K562 (cell line): ENCODE data around the gene SAE1. TPM values are rescaled to one million over a fixed set of nuclear protein-coding genes. Genes with fewer than 3 reads are reported as not detected.

Source experiments
- ARNT ChIP-seq, 2 experiments: fragments of 450-650 bp; IDR thresholded peaks; 2 replicates each; pipeline ENCODE4 v1.6.1; 2016; ENCODE audit warnings: mild to moderate bottlenecking in 1 of 2
- ASH1L ChIP-seq: fragments of 450-650 bp; IDR thresholded peaks from 2 replicates; pipeline ENCODE4 v1.6.1; 2018; ENCODE audit warnings: borderline replicate concordance, mild to moderate bottlenecking, low read depth; ENCODE audit not compliant: partially characterized antibody
- CHD4 ChIP-seq: fragments of 200-600 bp; sonication (generic); IDR thresholded peaks from 3 replicates; pipeline ENCODE4 v1.6.1; 2012; ENCODE audit warnings: low read depth, mild to moderate bottlenecking, mixed read lengths, low read length, inconsistent platforms; ENCODE audit not compliant: insufficient read depth, insufficient replicate concordance, poor library complexity, severe bottlenecking
- CSDE1 ChIP-seq, 2 experiments: fragments of 450-650 bp; IDR thresholded peaks; 2 replicates each; pipeline ENCODE4 v1.6.1; 2016; ENCODE audit warnings: mild to moderate bottlenecking in 1 of 2
- DNMT1 ChIP-seq: fragments of 450-650 bp; IDR thresholded peaks from 2 replicates; pipeline ENCODE4 v1.6.1; 2016; ENCODE audit warnings: antibody characterized with exemption, mild to moderate bottlenecking
- ELF4 ChIP-seq: fragments of 450-650 bp; formaldehyde crosslinking; IDR thresholded peaks from 2 replicates; pipeline ENCODE4 v1.4.0; 2022; ENCODE audit warnings: missing genetic modification characterization
- EP400 ChIP-seq: fragments of 450-650 bp; IDR thresholded peaks from 2 replicates; pipeline ENCODE4 v1.6.1; 2017; ENCODE audit warnings: antibody characterized with exemption, mild to moderate bottlenecking, moderate library complexity
- ETV6 ChIP-seq, 3 experiments: fragments of 150-350 bp in 1 of 3; sonication (generic) in 1 of 3; formaldehyde crosslinking in 1 of 3; IDR thresholded peaks; 2 replicates each; pipeline versions ENCODE4 v1.6.1 to v1.8.0; 2014 to 2022; ENCODE audit warnings: borderline replicate concordance in 2 of 3, low read depth in 2 of 3, antibody characterized with exemption in 1 of 3, low read length in 1 of 3, mild to moderate bottlenecking in 1 of 3, missing genetic modification reagents in 1 of 3
- GABPB1 ChIP-seq: sonication (generic); formaldehyde crosslinking; IDR thresholded peaks from 2 replicates; pipeline ENCODE4 v1.8.0; 2022; ENCODE audit warnings: mild to moderate bottlenecking, missing genetic modification reagents
- GABPB2 ChIP-seq: fragments of 250-450 bp; sonication (Bioruptor Pico); conservative IDR thresholded peaks from 2 replicates; pipeline ENCODE4 v1.5.1; 2021; ENCODE audit warnings: mild to moderate bottlenecking
- GTF2F1 ChIP-seq: IDR thresholded peaks from 2 replicates; pipeline ENCODE4 v1.6.1; 2011; ENCODE audit warnings: low read depth, low read length, improper control_type of control experiment
- HSF4 ChIP-seq: fragments of 250-450 bp; sonication (Bioruptor Pico); IDR thresholded peaks from 2 replicates; pipeline ENCODE4 v2.1.2; 2022; ENCODE audit warnings: mild to moderate bottlenecking, moderate library complexity, borderline replicate concordance
- KAT2B ChIP-seq: IDR thresholded peaks from one replicate; pipeline ENCODE4 v1.6.1; 2012; ENCODE audit warnings: low read depth, mild to moderate bottlenecking, control low read depth, inconsistent platforms, low read length, moderate library complexity
- KAT7 ChIP-seq: sonication (generic); formaldehyde crosslinking; IDR thresholded peaks from 2 replicates; pipeline ENCODE4 v1.8.0; 2022; ENCODE audit warnings: missing genetic modification reagents, mild to moderate bottlenecking, borderline replicate concordance
- MBD2 ChIP-seq: sonication (generic); IDR thresholded peaks from 2 replicates; pipeline ENCODE4 v1.6.1; 2016; ENCODE audit warnings: low read depth, borderline replicate concordance
- MTA2 ChIP-seq: fragments of 450-650 bp; IDR thresholded peaks from 2 replicates; pipeline ENCODE4 v1.6.1; 2016; ENCODE audit warnings: low read depth
- MYC ChIP-seq, 2 experiments: fragments of 250-450 bp in 1 of 2; sonication (Bioruptor Pico) in 1 of 2; IDR thresholded peaks; 2 replicates each; pipeline versions ENCODE4 v1.5.1 to v1.6.1; 2012 to 2021; ENCODE audit warnings: low read depth in 2 of 2, borderline replicate concordance in 1 of 2, improper control_type of control experiment in 1 of 2, low read length in 1 of 2, mild to moderate bottlenecking in 1 of 2, moderate library complexity in 1 of 2
- POLR2A ChIP-seq: fragments of 450-650 bp; conservative IDR thresholded peaks from 2 replicates; pipeline ENCODE4 v1.6.1; 2016
- POLR2G ChIP-seq: fragments of 200-400 bp; formaldehyde crosslinking; IDR thresholded peaks from 2 replicates; pipeline ENCODE4 v1.6.1; 2017; ENCODE audit warnings: low read depth, mild to moderate bottlenecking, antibody characterized with exemption, low read length, moderate library complexity
- RB1 ChIP-seq: fragments of 450-650 bp; IDR thresholded peaks from 2 replicates; pipeline ENCODE4 v1.6.1; 2017; ENCODE audit warnings: low read depth, mild to moderate bottlenecking
- SIN3B ChIP-seq: fragments of 450-650 bp; IDR thresholded peaks from 2 replicates; pipeline ENCODE4 v1.6.1; 2017; ENCODE audit warnings: low read depth, mild to moderate bottlenecking, moderate library complexity
- SIRT6 ChIP-seq: IDR thresholded peaks from one replicate; pipeline ENCODE4 v1.6.1; 2012; ENCODE audit warnings: low read depth, mild to moderate bottlenecking, control low read depth, inconsistent platforms, low read length, moderate library complexity
- SMARCC2 ChIP-seq: fragments of 450-650 bp; IDR thresholded peaks from 2 replicates; pipeline ENCODE4 v1.6.1; 2017; ENCODE audit warnings: antibody characterized with exemption, moderate library complexity, mild to moderate bottlenecking, low read depth
- TFAP4 ChIP-seq: sonication (generic); formaldehyde crosslinking; IDR thresholded peaks from 2 replicates; pipeline ENCODE4 v1.8.0; 2022; ENCODE audit warnings: missing genetic modification reagents, mild to moderate bottlenecking, moderate library complexity, borderline replicate concordance
- THAP12 ChIP-seq: fragments of 250-450 bp; sonication (Bioruptor Pico); IDR thresholded peaks from 2 replicates; pipeline ENCODE4 v1.9.0; 2021; ENCODE audit warnings: mild to moderate bottlenecking, inconsistent platforms
- ZNF124 ChIP-seq: sonication (generic); formaldehyde crosslinking; IDR thresholded peaks from 2 replicates; pipeline ENCODE4 v1.8.1; 2022; ENCODE audit warnings: missing genetic modification reagents
- ZNF184 ChIP-seq: sonication (generic); formaldehyde crosslinking; IDR thresholded peaks from 2 replicates; pipeline ENCODE4 v1.5.0; 2020; ENCODE audit warnings: missing genetic modification reagents
- ZNF24 ChIP-seq: fragments of 450-650 bp; IDR thresholded peaks from 2 replicates; pipeline ENCODE4 v1.6.1; 2016
- ZNF551 ChIP-seq: fragments of 250-450 bp; sonication (Bioruptor Pico); IDR thresholded peaks from 2 replicates; pipeline ENCODE4 v1.5.0; 2021; ENCODE audit warnings: mild to moderate bottlenecking, moderate library complexity
- polyA plus RNA-seq, 8 experiments: library from polyadenylated mRNA; depleted of rRNA in 4 of 8; stranded (reverse) in 5 of 8; unstranded in 3 of 8; fragments of >200 nt; fragmentation: Nextera tagmentation in 2 of 8; fragmentation: Illumina TruSeq in 1 of 8; extraction: Ambion mirVana in 2 of 8; extraction: Trizol in 1 of 8; gene quantifications; 2 replicates each; pipeline versions ENCODE4 v1.2.1 to v1.2.3, GENCODE V29; 2011 to 2014; ENCODE audit warnings: inconsistent platforms in 1 of 8, missing spikeins in 1 of 8
- total RNA-seq, 7 experiments: library from RNA; depleted of rRNA in 6 of 7; stranded (reverse); fragments of >200 nt in 6 of 7; fragmentation: Illumina TruSeq in 2 of 7; extraction: Trizol in 2 of 7; gene quantifications; 2 replicates each; pipeline versions ENCODE4 v1.2.1 to v1.2.3, GENCODE V29; 2011 to 2021; ENCODE audit warnings: low replicate concordance in 1 of 7

SAE1 gene
- total and polyA plus RNA-seq, 9 of the 15 experiments (the other 6 are each of a cell fraction or from before 2014, with no cell fraction given), result 82.8 to 299 (median 217) TPM

GRCh38 chr19:47243364-47243775, 112.7 kb downstream of the SAE1 start (continued):
- TF ChIP-seq ETV6 (IDR thresholded peaks at IDR 0.05; ENCODE audit: borderline replicate concordance in 1 of 2, low read depth in 2 of 2, low read length in 1 of 2) (no peak), ETV6 (CRISPR knock-in tag; IDR thresholded peaks at IDR 0.05; ENCODE audit: borderline replicate concordance) (no peak), RB1 (no peak), SIRT6 (no peak), POLR2A (peak; percentile 71; the same call in 1 of the 2 replicates), GABPB2 (CRISPR knock-in tag) (0 out of 2 replicates have a peak, but pooled peaks have one; percentile 23), EP400 (no peak), MYC (IDR thresholded peaks at IDR 0.05; ENCODE audit: low read depth, low read length) (0 out of 2 replicates have a peak, but pooled peaks have one; percentile 22), MYC (CRISPR knock-in tag; IDR thresholded peaks at IDR 0.05; ENCODE audit: borderline replicate concordance, low read depth) (no peak; the same call in 1 of the 2 replicates), CSDE1 (IDR thresholded peaks at IDR 0.05) (peak in 1 of 2 experiments; percentile 68; a peak in 1 of 4 replicates), MBD2 (no peak), SMARCC2 (no peak), ASH1L (no peak), KAT7 (CRISPR knock-in tag) (no peak), MTA2 (peak; percentile 54), GTF2F1 (no peak), ZNF551 (CRISPR knock-in tag) (no peak), CHD4 (no peak), DNMT1 (no peak), ZNF124 (CRISPR knock-in tag) (no peak), ZNF184 (no peak), HSF4 (CRISPR knock-in tag) (no peak), ELF4 (peak; percentile 92), GABPB1 (CRISPR knock-in tag) (no peak), KAT2B (no peak), ARNT (IDR thresholded peaks at IDR 0.05) (peak in 1 of 2 experiments; percentile 40; a peak in 1 of 4 replicates), POLR2G (no peak), SIN3B (no peak), TFAP4 (no peak), ZNF24 (no peak), THAP12 (CRISPR knock-in tag) (no peak)
